ENCODE results near the gene TMEM74B. TPM values are rescaled to one million over a fixed set of nuclear protein-coding genes. Genes with fewer than 3 reads are reported as not detected.

TMEM74B gene
- total and polyA plus RNA-seq, 7 experiments from 2014 or later: 0.18 to 0.60 (median 0.31) TPM; not detected in 3

DNA sequence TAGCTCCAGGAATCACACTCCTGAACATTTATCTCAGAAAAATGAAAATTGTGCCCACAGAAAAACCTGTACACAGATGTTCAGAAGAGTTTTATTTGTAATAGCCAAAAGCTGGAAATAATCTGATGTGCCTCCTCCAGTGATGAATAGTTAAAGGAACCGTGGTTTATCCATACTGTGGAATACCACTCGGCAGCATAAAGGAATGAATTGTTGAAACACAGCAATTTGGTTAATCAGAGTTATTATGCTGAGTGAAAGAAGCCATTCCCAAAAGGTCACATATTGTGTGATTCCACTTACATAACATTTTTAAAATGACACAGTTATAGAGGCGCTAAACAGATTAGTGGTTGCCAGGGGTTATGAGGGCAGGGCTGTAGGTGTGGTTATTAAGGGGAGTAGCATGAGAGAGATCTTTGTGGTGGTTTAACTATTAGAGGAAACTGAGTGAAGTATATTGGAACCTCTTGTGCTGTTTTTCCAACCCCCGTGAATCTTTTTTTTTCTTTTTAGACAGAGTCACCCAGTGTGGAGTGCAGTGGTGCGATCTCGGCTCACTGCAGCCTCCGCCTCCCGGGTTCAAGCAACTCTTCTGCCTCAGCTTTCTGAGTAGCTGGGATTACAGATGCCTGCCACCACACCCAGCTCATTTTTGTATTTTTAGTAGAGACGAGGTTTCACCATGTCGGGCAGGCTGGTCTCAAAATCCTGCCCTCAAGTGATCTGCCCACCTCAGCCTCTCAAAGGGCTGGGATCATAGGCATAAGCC lies 40.2 kb downstream of the TMEM74B start:
- peaks cover 0 to 3% (median 0%) of the 10 kb centered on the region in 11 donors for H3K9me3 Mint-ChIP-seq
- no peak overlapping the region for H3K27ac ChIP-seq (ENCODE audit: low read depth, low read length)
- ChIA-PET POLR2A (no interaction called here), CTCF (no interaction called here)
- H3K4me3 Mint-ChIP-seq: no peak overlapping the region
- H3K4me3 ChIP-seq (ENCODE audit: low read length): no peak overlapping the region
- DNase-seq (no peak), ATAC-seq (no peak)
- no peaks in the 10 kb centered on the region for H3K27me3 ChIP-seq (ENCODE audit: control insufficient read depth in 2 of 2, insufficient read depth in 2 of 2, low read length in 2 of 2)
- H3K36me3 Mint-ChIP-seq: peaks cover 24 to 69% (median 47%) of the 10 kb centered on the region in 5 donors
- no peaks in the 10 kb centered on the region for H3K4me1 ChIP-seq (ENCODE audit: control insufficient read depth in 2 of 2, insufficient read depth in 2 of 2, low read length in 2 of 2)
- H3K9me3 ChIP-seq (ENCODE audit: control insufficient read depth in 2 of 3, low read length in 3 of 3): no peaks in the 10 kb centered on the region
- H3K4me1 Mint-ChIP-seq: peaks cover 7 to 43% (median 23%) of the 10 kb centered on the region in 7 donors
- no peak overlapping the region for H3K27ac Mint-ChIP-seq
- no peaks in the 10 kb centered on the region for H3K27me3 Mint-ChIP-seq
- intact Hi-C loops (cut with micrococcal nuclease): no loop called here
- peaks cover 4 to 53% (median 13%) of the 10 kb centered on the region in 3 experiments for H3K36me3 ChIP-seq (ENCODE audit: control insufficient read depth in 2 of 3, insufficient read depth in 3 of 3, low read length in 3 of 3)

DNA sequence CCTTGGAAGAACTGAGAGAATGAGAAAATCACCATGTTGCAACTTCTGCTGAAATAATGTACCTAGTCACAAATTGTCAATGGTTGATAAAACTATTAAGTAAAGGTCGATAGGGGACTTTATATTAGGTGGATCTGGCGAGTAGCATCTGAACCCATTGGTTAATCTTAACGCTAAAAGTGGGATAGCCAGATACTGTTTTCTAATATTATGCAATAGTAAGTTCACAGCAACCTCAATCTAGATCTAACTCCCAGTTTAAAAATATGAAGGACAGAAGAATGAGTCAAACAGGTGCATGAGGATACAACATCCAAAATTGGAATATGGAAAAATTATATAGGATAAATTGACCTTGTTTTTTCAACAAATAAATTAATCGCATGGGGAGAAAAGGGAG lies 47.5 kb downstream of the TMEM74B start:
- Histone ChIP-seq H3K36me3 (ENCODE audit: control insufficient read depth in 2 of 3, insufficient read depth in 3 of 3, low read length in 3 of 3) (peaks cover 12 to 78% (median 35%) of the 10 kb centered on the region in 3 experiments), H3K4me1 (ENCODE audit: control insufficient read depth in 2 of 2, insufficient read depth in 2 of 2, low read length in 2 of 2) (no peaks in the 10 kb centered on the region), H3K27ac (ENCODE audit: low read depth, low read length) (no peak overlapping the region), H3K4me3 (ENCODE audit: low read length) (no peak overlapping the region), H3K27me3 (ENCODE audit: control insufficient read depth in 2 of 2, insufficient read depth in 2 of 2, low read length in 2 of 2) (no peaks in the 10 kb centered on the region), H3K9me3 (ENCODE audit: control insufficient read depth in 2 of 3, low read length in 3 of 3) (no peaks in the 10 kb centered on the region)
- ATAC-seq (no peak), DNase-seq (no peak)
- Mint-ChIP-seq H3K4me1 (peaks cover 20 to 34% (median 25%) of the 10 kb centered on the region in 7 donors), H3K4me3 (no peak overlapping the region), H3K36me3 (peaks cover 25 to 71% (median 46%) of the 10 kb centered on the region in 5 donors), H3K27ac (no peak overlapping the region), H3K9me3 (no peaks in the 10 kb centered on the region), H3K27me3 (no peaks in the 10 kb centered on the region)
- POLR2A ChIA-PET: no interaction called here
- CTCF ChIA-PET: no interaction called here
- intact Hi-C loops (cut with micrococcal nuclease): no loop called here

DNA sequence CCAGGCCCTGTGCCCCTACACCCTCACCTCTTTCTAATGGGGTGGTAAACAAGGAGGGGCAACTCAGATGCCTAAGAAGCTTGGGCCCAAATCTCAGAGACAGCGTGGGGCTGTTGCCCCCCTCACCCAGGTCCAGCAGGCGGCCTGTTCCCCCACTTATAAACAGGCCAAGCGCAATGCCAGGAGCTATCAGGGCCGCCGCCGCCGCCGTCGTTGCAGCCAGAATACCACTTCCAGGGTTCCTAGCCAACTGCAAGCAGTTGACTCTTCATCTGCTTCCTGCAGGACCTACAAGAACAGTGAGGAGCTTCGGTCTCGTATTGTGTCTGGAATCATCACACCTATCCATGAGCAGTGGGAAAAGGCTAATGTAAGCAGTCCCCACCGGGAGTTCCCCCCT lies 49.9 kb downstream of the TMEM74B start:
- H3K4me3 ChIP-seq (ENCODE audit: low read length): no peak overlapping the region
- peaks cover 18 to 83% (median 35%) of the 10 kb centered on the region in 3 experiments for H3K36me3 ChIP-seq (ENCODE audit: control insufficient read depth in 2 of 3, insufficient read depth in 3 of 3, low read length in 3 of 3)
- no peaks in the 10 kb centered on the region for H3K9me3 ChIP-seq (ENCODE audit: control insufficient read depth in 2 of 3, low read length in 3 of 3)
- POLR2A ChIA-PET: no interaction called here
- no peak overlapping the region for H3K27ac ChIP-seq (ENCODE audit: low read depth, low read length)
- H3K27me3 ChIP-seq (ENCODE audit: control insufficient read depth in 2 of 2, insufficient read depth in 2 of 2, low read length in 2 of 2): no peaks in the 10 kb centered on the region
- Mint-ChIP-seq H3K9me3 (peaks cover 0 to 2% (median 0%) of the 10 kb centered on the region in 11 donors), H3K27me3 (no peaks in the 10 kb centered on the region), H3K4me1 (peaks cover 29 to 53% (median 47%) of the 10 kb centered on the region in 7 donors), H3K36me3 (peaks cover 22 to 76% (median 53%) of the 10 kb centered on the region in 5 donors), H3K27ac (no peak overlapping the region), H3K4me3 (no peak overlapping the region)
- DNase-seq (no peak), ATAC-seq (no peak)
- CTCF ChIA-PET: no interaction called here
- no peaks in the 10 kb centered on the region for H3K4me1 ChIP-seq (ENCODE audit: control insufficient read depth in 2 of 2, insufficient read depth in 2 of 2, low read length in 2 of 2)
- intact Hi-C loops (cut with micrococcal nuclease): no loop called here

DNA sequence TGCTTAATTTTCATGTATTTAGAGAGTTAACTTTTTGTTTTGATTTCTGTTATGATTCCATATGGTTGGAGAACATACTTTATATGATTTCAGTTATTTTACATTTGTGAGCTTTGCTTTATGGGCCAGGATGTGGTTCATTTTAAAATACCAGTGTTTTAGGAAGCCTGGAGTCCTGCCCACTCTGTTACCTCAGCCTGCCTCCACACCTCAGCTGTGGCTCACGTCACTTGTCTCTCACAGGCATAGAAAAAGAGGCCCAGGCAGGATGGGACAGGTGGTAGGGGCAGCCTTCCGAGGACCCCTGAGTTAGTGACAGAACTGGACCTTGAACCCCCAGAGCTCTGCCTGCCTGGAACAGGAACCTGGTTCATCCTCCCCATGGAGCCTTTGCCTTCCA lies 50.4 kb downstream of the TMEM74B start:
- no peaks in the 10 kb centered on the region for H3K4me1 ChIP-seq (ENCODE audit: control insufficient read depth in 2 of 2, insufficient read depth in 2 of 2, low read length in 2 of 2)
- H3K27ac ChIP-seq (ENCODE audit: low read depth, low read length): no peak overlapping the region
- H3K36me3 ChIP-seq (ENCODE audit: control insufficient read depth in 2 of 3, insufficient read depth in 3 of 3, low read length in 3 of 3): peaks cover 21 to 84% (median 35%) of the 10 kb centered on the region in 3 experiments
- H3K36me3 Mint-ChIP-seq: peaks cover 24 to 79% (median 58%) of the 10 kb centered on the region in 5 donors
- CTCF ChIA-PET: no interaction called here
- H3K27me3 ChIP-seq (ENCODE audit: control insufficient read depth in 2 of 2, insufficient read depth in 2 of 2, low read length in 2 of 2): no peaks in the 10 kb centered on the region
- H3K4me1 Mint-ChIP-seq: peaks cover 29 to 57% (median 49%) of the 10 kb centered on the region in 7 donors
- peaks cover 0 to 2% (median 0%) of the 10 kb centered on the region in 11 donors for H3K9me3 Mint-ChIP-seq
- no peak overlapping the region for H3K4me3 ChIP-seq (ENCODE audit: low read length)
- H3K27me3 Mint-ChIP-seq: no peaks in the 10 kb centered on the region
- H3K27ac Mint-ChIP-seq: no peak overlapping the region
- no peak for ATAC-seq
- no peak for DNase-seq
- POLR2A ChIA-PET: no interaction called here
- intact Hi-C loops (cut with micrococcal nuclease): no loop called here
- H3K4me3 Mint-ChIP-seq: no peak overlapping the region
- H3K9me3 ChIP-seq (ENCODE audit: control insufficient read depth in 2 of 3, low read length in 3 of 3): no peaks in the 10 kb centered on the region

DNA sequence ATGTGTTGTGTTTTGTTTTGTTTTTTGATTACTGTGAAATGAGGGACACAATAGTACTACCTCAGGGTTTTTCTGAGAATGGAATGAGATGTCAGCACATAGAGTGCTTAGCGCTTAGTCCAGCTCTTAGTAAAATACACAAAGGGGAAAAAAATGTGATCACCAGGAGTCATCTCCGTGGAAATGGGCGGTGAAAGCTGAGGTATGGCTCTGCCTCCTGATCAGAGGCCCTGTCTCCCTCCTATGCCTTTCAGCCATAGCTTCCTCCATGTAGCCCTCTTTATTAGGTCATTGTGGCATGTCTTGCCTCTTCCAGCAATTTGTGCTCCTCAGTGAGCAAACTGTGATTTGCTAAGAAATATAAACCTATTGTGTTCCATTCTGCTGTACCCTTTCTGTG lies 53.4 kb downstream of the TMEM74B start:
- Histone ChIP-seq H3K27me3 (ENCODE audit: control insufficient read depth in 2 of 2, insufficient read depth in 2 of 2, low read length in 2 of 2) (no peaks in the 10 kb centered on the region), H3K4me3 (ENCODE audit: low read length) (no peak overlapping the region), H3K4me1 (ENCODE audit: control insufficient read depth in 2 of 2, insufficient read depth in 2 of 2, low read length in 2 of 2) (no peaks in the 10 kb centered on the region), H3K9me3 (ENCODE audit: control insufficient read depth in 2 of 3, low read length in 3 of 3) (no peaks in the 10 kb centered on the region), H3K36me3 (ENCODE audit: control insufficient read depth in 2 of 3, insufficient read depth in 3 of 3, low read length in 3 of 3) (peaks cover 27 to 80% (median 31%) of the 10 kb centered on the region in 3 experiments), H3K27ac (ENCODE audit: low read depth, low read length) (no peak overlapping the region)
- H3K36me3 Mint-ChIP-seq: peaks cover 29 to 76% (median 64%) of the 10 kb centered on the region in 5 donors
- no peaks in the 10 kb centered on the region for H3K27me3 Mint-ChIP-seq
- intact Hi-C loops (cut with micrococcal nuclease): no loop called here
- ATAC-seq: no peak
- ChIA-PET POLR2A (no interaction called here), CTCF (no interaction called here)
- no peak for DNase-seq
- H3K9me3 Mint-ChIP-seq: peaks cover 0 to 2% (median 0%) of the 10 kb centered on the region in 11 donors
- H3K27ac Mint-ChIP-seq: peak overlapping the region in 3 of 9 donors; percentile 12 to 52 (median 48)
- H3K4me3 Mint-ChIP-seq: peak overlapping the region in 2 of 10 donors; percentile 12 to 36
- peaks cover 26 to 57% (median 50%) of the 10 kb centered on the region in 7 donors for H3K4me1 Mint-ChIP-seq

DNA sequence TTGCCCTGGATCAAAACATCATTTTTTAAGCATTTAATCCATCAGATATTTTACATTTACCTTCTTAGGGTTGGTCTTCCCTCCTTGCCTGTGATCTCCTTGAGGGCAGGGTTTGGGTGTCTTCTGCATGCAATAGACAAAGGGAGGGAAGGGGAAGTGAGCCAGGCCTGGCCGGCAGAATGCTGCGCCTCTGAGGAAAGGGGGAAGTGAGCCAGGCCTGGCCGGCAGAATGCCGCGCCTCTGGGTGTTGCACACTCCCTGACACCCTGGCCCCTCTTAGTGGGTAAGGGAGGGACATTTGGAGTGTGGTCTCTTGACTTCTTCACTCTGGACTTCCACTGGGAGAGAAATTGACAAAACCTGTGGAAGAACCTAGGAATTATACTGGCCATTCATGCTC lies 53.9 kb downstream of the TMEM74B start:
- DNase-seq (no peak), ATAC-seq (peak; percentile 82)
- Histone ChIP-seq H3K4me1 (ENCODE audit: control insufficient read depth in 2 of 2, insufficient read depth in 2 of 2, low read length in 2 of 2) (no peaks in the 10 kb centered on the region), H3K27me3 (ENCODE audit: control insufficient read depth in 2 of 2, insufficient read depth in 2 of 2, low read length in 2 of 2) (no peaks in the 10 kb centered on the region), H3K27ac (ENCODE audit: low read depth, low read length) (no peak overlapping the region), H3K36me3 (ENCODE audit: control insufficient read depth in 2 of 3, insufficient read depth in 3 of 3, low read length in 3 of 3) (peaks cover 30 to 80% (median 30%) of the 10 kb centered on the region in 3 experiments), H3K4me3 (ENCODE audit: low read length) (no peak overlapping the region), H3K9me3 (ENCODE audit: control insufficient read depth in 2 of 3, low read length in 3 of 3) (no peaks in the 10 kb centered on the region)
- Mint-ChIP-seq H3K27me3 (no peaks in the 10 kb centered on the region), H3K9me3 (peaks cover 0 to 2% (median 0%) of the 10 kb centered on the region in 11 donors), H3K4me1 (peaks cover 30 to 60% (median 52%) of the 10 kb centered on the region in 7 donors), H3K36me3 (peaks cover 32 to 78% (median 67%) of the 10 kb centered on the region in 5 donors), H3K4me3 (peak overlapping the region in 1 of 10 donors; percentile 36), H3K27ac (peak overlapping the region in 2 of 9 donors; percentile 12 to 48)
- POLR2A ChIA-PET: no interaction called here
- CTCF ChIA-PET: no interaction called here
- intact Hi-C loops (cut with micrococcal nuclease): no loop called here

All from naive thymus-derived CD4-positive, alpha-beta T cell (primary cell).